BLaER1 treated with 17β-estradiol and CSF1 and Interleukin-3, amounts not matched to agents 10 nM and 100 nM (cell line): ENCODE measurements around the gene UGT1A10.

Source experiments
- H3K27ac ChIP-seq, 11 experiments: shearing (Covaris generic); formaldehyde crosslinking; 2 replicates each; pipeline ENCODE4 v1.8.1; 2022
- H3K27me3 ChIP-seq, 11 experiments: shearing (Covaris generic); formaldehyde crosslinking; 2 replicates each; pipeline ENCODE4 v1.8.1; 2022
- H3K36me3 ChIP-seq, 11 experiments: shearing (Covaris generic); formaldehyde crosslinking; 2 replicates each; pipeline ENCODE4 v1.8.1; 2022
- H3K4me1 ChIP-seq, 10 experiments: shearing (Covaris generic); formaldehyde crosslinking; 2 replicates each; pipeline ENCODE4 v1.8.1; 2022
- H3K4me2 ChIP-seq, 11 experiments: shearing (Covaris generic); formaldehyde crosslinking; 2 replicates each; pipeline ENCODE4 v1.8.1; 2022
- H3K4me3 ChIP-seq, 10 experiments: shearing (Covaris generic); formaldehyde crosslinking; 2 replicates each; pipeline ENCODE4 v1.8.1; 2022
- H3K9ac ChIP-seq, 11 experiments: shearing (Covaris generic); formaldehyde crosslinking; 2 replicates each; pipeline ENCODE4 v1.8.1; 2022
- H3K9me3 ChIP-seq, 11 experiments: shearing (Covaris generic); formaldehyde crosslinking; replicated peaks in 1 of 11; 2 replicates each; pipeline ENCODE4 v1.8.1; 2022
- H4K20me1 ChIP-seq, 11 experiments: shearing (Covaris generic); formaldehyde crosslinking; 2 replicates each; pipeline ENCODE4 v1.8.1; 2022
- Cebpa-rat ChIP-seq, 11 experiments: shearing (Covaris generic); IDR thresholded peaks; 2 replicates each; pipeline ENCODE4 v1.8.1; 2022

UGT1A10 gene

GRCh38 chr2:233671290-233672161 is 35.3 kb downstream of the UGT1A10 start, which contains the start of gene UGT1A9:
TSS of gene UGT1A9 (plus strand) at chr2:233671898. CDS start at chr2:233671935, 37 bp downstream.
- Histone ChIP-seq H3K4me1 (no peaks in the 10 kb centered on the region), H3K27ac (no peak within 1 kb of the TSS), H3K9me3 (no peaks in the 10 kb centered on the region), H3K4me3 (no peak within 1 kb of the TSS), H3K9ac (no peak within 1 kb of the TSS), H3K36me3 (no peaks in the 10 kb centered on the region), H3K4me2 (no peak within 1 kb of the TSS), H4K20me1 (no peaks in the 10 kb centered on the region), H3K27me3 (no peaks in the 10 kb centered on the region)
- no peak for TF ChIP-seq Cebpa-rat (IDR thresholded peaks at IDR 0.05)

- Histone ChIP-seq H3K9ac (no peak overlapping the region), H3K4me2 (no peak overlapping the region), H3K36me3 (no peaks in the 10 kb centered on the region), H3K27ac (no peak overlapping the region), H3K27me3 (no peaks in the 10 kb centered on the region), H4K20me1 (no peaks in the 10 kb centered on the region), H3K4me1 (no peaks in the 10 kb centered on the region), H3K4me3 (no peak overlapping the region), H3K9me3 (no peaks in the 10 kb centered on the region)
- TF ChIP-seq Cebpa-rat (IDR thresholded peaks at IDR 0.05) = no peak
Measured at GRCh38 chr2:233672886-233673285, 36.6 kb downstream of the UGT1A10 start.

DNA sequence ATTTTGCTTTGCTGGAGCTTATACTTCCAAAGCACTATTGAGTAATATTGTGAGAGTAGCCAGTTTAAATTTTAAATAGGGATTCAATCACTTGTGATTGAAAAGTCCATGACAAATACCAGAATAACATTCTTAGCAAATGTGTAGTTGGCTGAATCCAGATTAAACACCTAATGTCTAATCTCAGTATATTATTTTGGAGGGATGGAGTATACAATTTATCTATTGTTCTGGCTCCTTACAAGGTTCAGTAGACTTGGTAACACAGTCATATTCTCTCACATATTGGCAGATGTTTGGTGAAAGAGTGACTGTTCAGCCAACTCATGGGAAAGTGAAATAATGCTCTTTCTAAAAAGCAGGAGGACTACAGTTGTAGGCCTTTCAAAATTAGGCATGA is 37.6 kb downstream of the UGT1A10 start:
- Histone ChIP-seq H3K27ac (no peak overlapping the region), H3K4me3 (no peak overlapping the region), H4K20me1 (no peaks in the 10 kb centered on the region), H3K9ac (no peak overlapping the region), H3K9me3 (no peaks in the 10 kb centered on the region), H3K36me3 (no peaks in the 10 kb centered on the region), H3K27me3 (no peaks in the 10 kb centered on the region), H3K4me2 (no peak overlapping the region), H3K4me1 (no peaks in the 10 kb centered on the region)
- TF ChIP-seq Cebpa-rat (IDR thresholded peaks at IDR 0.05) = no peak

GRCh38 chr2:233674314-233674713 is 38.1 kb downstream of the UGT1A10 start:
- no peak overlapping the region for H3K27ac ChIP-seq
- H3K36me3 ChIP-seq = no peaks in the 10 kb centered on the region
- H3K4me1 ChIP-seq = no peaks in the 10 kb centered on the region
- no peak overlapping the region for H3K4me3 ChIP-seq
- H3K9ac ChIP-seq = no peak overlapping the region
- no peak overlapping the region for H3K4me2 ChIP-seq
- no peaks in the 10 kb centered on the region for H3K27me3 ChIP-seq
- no peaks in the 10 kb centered on the region for H4K20me1 ChIP-seq
- TF ChIP-seq Cebpa-rat (IDR thresholded peaks at IDR 0.05) = no peak
- H3K9me3 ChIP-seq = no peaks in the 10 kb centered on the region

DNA sequence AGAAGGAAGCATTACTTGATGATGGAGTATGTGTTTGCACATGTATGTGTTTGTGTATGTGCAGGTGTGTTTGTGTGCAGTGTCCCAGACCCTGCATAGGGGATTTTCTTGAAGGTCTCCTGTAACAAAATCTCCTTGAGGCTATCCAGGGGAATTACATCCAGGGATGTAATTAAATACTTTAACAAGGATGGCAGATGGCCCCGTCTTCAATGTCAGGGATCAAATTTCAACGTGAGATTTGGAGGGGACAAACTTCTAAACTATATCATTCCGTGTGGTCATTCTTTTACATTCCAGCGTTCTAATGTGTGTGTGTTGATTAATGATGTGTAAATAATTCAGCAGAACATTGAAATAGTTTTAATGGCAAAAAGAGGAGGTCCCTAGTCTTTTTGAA is 38.7 kb downstream of the UGT1A10 start:
- Histone ChIP-seq H3K36me3 (no peaks in the 10 kb centered on the region), H3K4me1 (no peaks in the 10 kb centered on the region), H3K9ac (no peak overlapping the region), H4K20me1 (no peaks in the 10 kb centered on the region), H3K4me2 (no peak overlapping the region), H3K27me3 (no peaks in the 10 kb centered on the region), H3K4me3 (no peak overlapping the region), H3K27ac (no peak overlapping the region), H3K9me3 (no peaks in the 10 kb centered on the region)
- TF ChIP-seq Cebpa-rat (IDR thresholded peaks at IDR 0.05) = no peak

DNA sequence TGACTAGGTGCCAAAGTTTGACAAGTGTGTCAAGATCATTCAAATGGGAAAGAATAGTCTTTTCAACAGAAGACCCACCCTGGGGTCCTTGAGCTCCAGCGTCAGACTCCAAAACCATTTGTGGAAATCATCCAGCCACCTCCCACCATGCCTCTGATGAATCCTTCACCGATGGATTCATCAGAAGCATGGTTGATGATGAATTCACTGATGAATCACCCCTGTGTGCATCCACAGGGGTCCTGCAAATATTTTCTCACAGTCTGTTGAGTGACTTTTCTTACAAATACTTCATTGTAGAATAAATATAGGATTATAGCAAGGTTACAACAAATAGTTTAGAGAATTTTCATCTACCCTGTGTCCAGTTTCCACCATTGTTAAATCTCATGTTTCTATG is 39.8 kb downstream of the UGT1A10 start:
- H3K4me2 ChIP-seq = no peak overlapping the region
- no peaks in the 10 kb centered on the region for H3K27me3 ChIP-seq
- H3K27ac ChIP-seq = no peak overlapping the region
- H3K36me3 ChIP-seq = no peaks in the 10 kb centered on the region
- H3K4me3 ChIP-seq = no peak overlapping the region
- H3K4me1 ChIP-seq = no peaks in the 10 kb centered on the region
- H3K9ac ChIP-seq = no peak overlapping the region
- H3K9me3 ChIP-seq = no peaks in the 10 kb centered on the region
- H4K20me1 ChIP-seq = no peaks in the 10 kb centered on the region
- no peak for TF ChIP-seq Cebpa-rat (IDR thresholded peaks at IDR 0.05)

GRCh38 chr2:233679196-233679595 is 42.9 kb downstream of the UGT1A10 start:
- Histone ChIP-seq H3K4me3 (no peak overlapping the region), H3K27ac (no peak overlapping the region), H3K9ac (no peak overlapping the region), H3K9me3 (no peaks in the 10 kb centered on the region), H3K4me2 (no peak overlapping the region), H3K27me3 (no peaks in the 10 kb centered on the region), H3K36me3 (no peaks in the 10 kb centered on the region), H3K4me1 (peaks cover 6 to 14% (median 9%) of the 10 kb centered on the region in 10 experiments; a peak in 18 of 20 replicates), H4K20me1 (no peaks in the 10 kb centered on the region)
- no peak for TF ChIP-seq Cebpa-rat (IDR thresholded peaks at IDR 0.05)

DNA sequence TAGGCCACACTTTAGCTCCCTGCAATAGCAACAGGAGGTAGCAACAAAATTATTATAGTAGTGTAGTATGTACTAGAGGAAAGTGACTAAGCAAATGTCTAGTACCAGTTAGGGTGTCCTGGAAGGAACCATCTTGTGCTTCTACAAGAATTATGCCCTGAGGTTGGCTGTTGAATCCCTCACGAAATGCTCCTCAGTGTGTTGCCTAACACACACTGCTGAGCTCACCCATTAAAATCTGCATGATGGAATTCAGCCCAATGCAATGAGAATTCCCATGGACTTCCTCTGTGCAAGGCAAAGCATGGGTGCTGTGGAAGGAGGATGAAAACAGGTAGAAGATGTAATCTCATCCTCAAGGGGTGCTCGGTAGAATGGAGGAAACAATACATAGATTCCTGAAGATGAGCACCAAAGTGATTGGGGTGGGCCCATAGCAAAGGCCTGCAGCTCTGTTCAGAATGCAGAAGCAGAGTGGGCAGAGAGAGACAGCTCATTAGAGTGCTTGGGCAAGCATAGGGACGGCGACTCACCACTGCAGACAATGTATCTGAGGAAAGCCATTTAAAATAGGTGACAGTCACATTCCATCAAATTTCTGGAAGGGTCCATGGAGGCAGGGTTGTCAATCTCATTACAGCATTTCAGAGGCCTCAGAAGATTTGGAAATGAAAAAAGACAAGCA is 44.3 kb downstream of the UGT1A10 start:
- H3K4me2 ChIP-seq = no peak overlapping the region
- H3K4me1 ChIP-seq = peaks cover 6 to 14% (median 9%) of the 10 kb centered on the region in 10 experiments; a peak in 18 of 20 replicates
- H4K20me1 ChIP-seq = no peaks in the 10 kb centered on the region
- H3K27me3 ChIP-seq = no peaks in the 10 kb centered on the region
- no peak overlapping the region for H3K27ac ChIP-seq
- no peak for TF ChIP-seq Cebpa-rat (IDR thresholded peaks at IDR 0.05)
- no peak overlapping the region for H3K4me3 ChIP-seq
- H3K9ac ChIP-seq = no peak overlapping the region
- H3K36me3 ChIP-seq = no peaks in the 10 kb centered on the region
- no peaks in the 10 kb centered on the region for H3K9me3 ChIP-seq

GRCh38 chr2:233681521-233682099 is 45.4 kb downstream of the UGT1A10 start, which contains the start of gene UGT1A7:
TSS of gene UGT1A7 (plus strand) at chr2:233681901. CDS start at chr2:233681938, 37 bp downstream.
- no peak within 1 kb of the TSS for H3K4me3 ChIP-seq
- no peak for TF ChIP-seq Cebpa-rat (IDR thresholded peaks at IDR 0.05)
- H3K36me3 ChIP-seq = no peaks in the 10 kb centered on the region
- peaks cover 6 to 14% (median 9%) of the 10 kb centered on the region in 10 experiments; a peak in 18 of 20 replicates for H3K4me1 ChIP-seq
- H3K9me3 ChIP-seq = no peaks in the 10 kb centered on the region
- H4K20me1 ChIP-seq = no peaks in the 10 kb centered on the region
- no peak within 1 kb of the TSS for H3K27ac ChIP-seq
- H3K4me2 ChIP-seq = peak within 1 kb of the TSS in 10 of 11 experiments; percentile 9 to 48 (median 42); a peak in 14 of 22 replicates
- H3K9ac ChIP-seq = no peak within 1 kb of the TSS
- H3K27me3 ChIP-seq = no peaks in the 10 kb centered on the region
